K562 (cell line): ENCODE measurements around the gene PLXNB2. TPM values are rescaled to one million over a fixed set of nuclear protein-coding genes. Genes with fewer than 3 reads are reported as not detected.

Experiments
- BRCA1 ChIP-seq, 2 experiments: fragments of 450-650 bp in 1 of 2; sonication (generic) in 1 of 2; formaldehyde crosslinking in 1 of 2; IDR thresholded peaks; 2 replicates each; pipeline versions ENCODE4 v1.5.0 to v1.6.1; 2017 to 2020; ENCODE audit warnings: mild to moderate bottlenecking in 1 of 2, missing genetic modification reagents in 1 of 2
- BRF2 ChIP-seq: IDR thresholded peaks from 3 replicates; pipeline ENCODE4 v1.6.1; 2011; ENCODE audit warnings: borderline replicate concordance, mild to moderate bottlenecking; ENCODE audit not compliant: insufficient read length, insufficient read depth
- CREB5 ChIP-seq: fragments of 250-450 bp; sonication (Bioruptor Pico); IDR thresholded peaks from 2 replicates; pipeline ENCODE4 v1.5.0; 2020; ENCODE audit warnings: mild to moderate bottlenecking
- HNRNPLL ChIP-seq: fragments of 200-400 bp; formaldehyde crosslinking; IDR thresholded peaks from 2 replicates; pipeline ENCODE4 v1.6.1; 2017; ENCODE audit warnings: low read length, low read depth, mild to moderate bottlenecking; ENCODE audit not compliant: poor library complexity, severe bottlenecking
- NFE2 ChIP-seq: IDR thresholded peaks from 2 replicates; pipeline ENCODE4 v1.6.1; 2014; ENCODE audit warnings: antibody characterized with exemption, low read depth
- POLR2AphosphoS2 ChIP-seq: IDR thresholded peaks from 2 replicates; pipeline ENCODE4 v1.6.1; 2012; ENCODE audit warnings: low read length, improper control_type of control experiment
- PTRF ChIP-seq: fragments of 450-650 bp; IDR thresholded peaks from 2 replicates; pipeline ENCODE4 v1.6.1; 2016; ENCODE audit warnings: mild to moderate bottlenecking, missing genetic modification characterization, missing compliant biosample characterization
- SMARCA5 ChIP-seq: fragments of 450-650 bp; IDR thresholded peaks from 2 replicates; pipeline ENCODE4 v1.6.1; 2016
- TRIM28 ChIP-seq: fragments of 450-650 bp; IDR thresholded peaks from 2 replicates; pipeline ENCODE4 v1.6.1; 2017
- ZNF280B ChIP-seq: fragments of 250-450 bp; sonication (Bioruptor Pico); IDR thresholded peaks from 2 replicates; pipeline ENCODE4 v1.5.1; 2021; ENCODE audit warnings: mild to moderate bottlenecking
- ZNF354B ChIP-seq: fragments of 250-450 bp; sonication (Bioruptor Pico); IDR thresholded peaks from 2 replicates; pipeline ENCODE4 v1.4.0; 2020
- ZNF707 ChIP-seq: fragments of 250-450 bp; sonication (Bioruptor Pico); conservative IDR thresholded peaks from 2 replicates; pipeline ENCODE4 v1.8.0; 2022; ENCODE audit warnings: inconsistent platforms, mild to moderate bottlenecking, moderate library complexity
- polyA plus RNA-seq, 8 experiments: library from polyadenylated mRNA; depleted of rRNA in 4 of 8; stranded (reverse) in 5 of 8; unstranded in 3 of 8; fragments of >200 nt; fragmentation: Nextera tagmentation in 2 of 8; fragmentation: Illumina TruSeq in 1 of 8; extraction: Ambion mirVana in 2 of 8; extraction: Trizol in 1 of 8; gene quantifications; 2 replicates each; pipeline versions ENCODE4 v1.2.1 to v1.2.3, GENCODE V29; 2011 to 2014; ENCODE audit warnings: inconsistent platforms in 1 of 8, missing spikeins in 1 of 8
- total RNA-seq, 7 experiments: library from RNA; depleted of rRNA in 6 of 7; stranded (reverse); fragments of >200 nt in 6 of 7; fragmentation: Illumina TruSeq in 2 of 7; extraction: Trizol in 2 of 7; gene quantifications; 2 replicates each; pipeline versions ENCODE4 v1.2.1 to v1.2.3, GENCODE V29; 2011 to 2021; ENCODE audit warnings: low replicate concordance in 1 of 7
- TF ChIP-seq, protein P1 (sequence below): fragments of 200-600 bp; sonication (generic); IDR thresholded peaks from one replicate; pipeline ENCODE4 v1.6.1; 2012; ENCODE audit warnings: mild to moderate bottlenecking, low read depth, low read length, inconsistent platforms

The PLXNB2 gene
- total and polyA plus RNA-seq, 9 of the 15 experiments (the other 6 are each of a cell fraction or from before 2014, with no cell fraction given), result 0.15 to 45.1 (median 13.6) TPM

DNA sequence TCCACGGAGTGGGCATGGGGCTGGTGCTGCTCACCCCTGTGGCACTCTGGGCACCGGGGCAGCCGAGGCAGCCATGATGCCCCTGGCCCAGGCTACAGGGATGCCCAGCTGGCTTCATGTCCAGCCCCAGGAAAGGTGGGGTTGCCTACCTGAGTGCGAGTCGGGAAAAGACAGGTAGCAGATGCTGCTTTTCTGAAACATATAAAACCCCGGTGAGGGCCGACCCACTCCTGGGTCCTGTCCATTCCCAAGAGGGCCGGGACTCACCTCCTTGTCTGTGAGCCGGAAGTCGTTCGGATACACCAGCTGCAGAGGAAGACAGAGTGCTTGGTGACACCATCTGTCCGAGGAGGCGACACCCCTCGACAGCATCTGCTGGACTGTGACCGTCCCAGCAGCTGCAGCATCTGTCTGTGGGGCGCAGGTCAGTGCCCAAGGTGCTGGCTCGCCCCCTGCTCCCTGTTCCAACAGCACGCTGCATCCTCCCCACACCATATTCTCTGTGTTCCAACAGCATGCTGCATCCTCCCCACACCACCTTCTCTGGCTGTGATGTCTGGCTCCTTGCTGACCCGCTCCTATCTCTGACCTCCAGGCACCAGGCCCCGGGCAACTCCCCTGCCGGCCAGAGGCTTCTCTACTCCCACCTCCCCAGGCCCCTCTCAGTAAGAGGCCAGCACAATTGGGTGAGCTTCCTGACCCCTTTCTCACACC, 11.4 kb upstream of the PLXNB2 start (continued):
- TF ChIP-seq HNRNPLL (no peak), ZNF354B (CRISPR knock-in tag) (no peak), PTRF (tag) (no peak), ZNF280B (CRISPR knock-in tag) (no peak), SMARCA5 (no peak), BRCA1 (IDR thresholded peaks at IDR 0.05) (no peak), BRCA1 (CRISPR knock-in tag; IDR thresholded peaks at IDR 0.05) (no peak), ZNF707 (CRISPR knock-in tag) (no peak), POLR2AphosphoS2 (no peak), BRF2 (no peak), CREB5 (no peak), NFE2 (no peak), TRIM28 (no peak)
- TF ChIP-seq, protein P1, sequence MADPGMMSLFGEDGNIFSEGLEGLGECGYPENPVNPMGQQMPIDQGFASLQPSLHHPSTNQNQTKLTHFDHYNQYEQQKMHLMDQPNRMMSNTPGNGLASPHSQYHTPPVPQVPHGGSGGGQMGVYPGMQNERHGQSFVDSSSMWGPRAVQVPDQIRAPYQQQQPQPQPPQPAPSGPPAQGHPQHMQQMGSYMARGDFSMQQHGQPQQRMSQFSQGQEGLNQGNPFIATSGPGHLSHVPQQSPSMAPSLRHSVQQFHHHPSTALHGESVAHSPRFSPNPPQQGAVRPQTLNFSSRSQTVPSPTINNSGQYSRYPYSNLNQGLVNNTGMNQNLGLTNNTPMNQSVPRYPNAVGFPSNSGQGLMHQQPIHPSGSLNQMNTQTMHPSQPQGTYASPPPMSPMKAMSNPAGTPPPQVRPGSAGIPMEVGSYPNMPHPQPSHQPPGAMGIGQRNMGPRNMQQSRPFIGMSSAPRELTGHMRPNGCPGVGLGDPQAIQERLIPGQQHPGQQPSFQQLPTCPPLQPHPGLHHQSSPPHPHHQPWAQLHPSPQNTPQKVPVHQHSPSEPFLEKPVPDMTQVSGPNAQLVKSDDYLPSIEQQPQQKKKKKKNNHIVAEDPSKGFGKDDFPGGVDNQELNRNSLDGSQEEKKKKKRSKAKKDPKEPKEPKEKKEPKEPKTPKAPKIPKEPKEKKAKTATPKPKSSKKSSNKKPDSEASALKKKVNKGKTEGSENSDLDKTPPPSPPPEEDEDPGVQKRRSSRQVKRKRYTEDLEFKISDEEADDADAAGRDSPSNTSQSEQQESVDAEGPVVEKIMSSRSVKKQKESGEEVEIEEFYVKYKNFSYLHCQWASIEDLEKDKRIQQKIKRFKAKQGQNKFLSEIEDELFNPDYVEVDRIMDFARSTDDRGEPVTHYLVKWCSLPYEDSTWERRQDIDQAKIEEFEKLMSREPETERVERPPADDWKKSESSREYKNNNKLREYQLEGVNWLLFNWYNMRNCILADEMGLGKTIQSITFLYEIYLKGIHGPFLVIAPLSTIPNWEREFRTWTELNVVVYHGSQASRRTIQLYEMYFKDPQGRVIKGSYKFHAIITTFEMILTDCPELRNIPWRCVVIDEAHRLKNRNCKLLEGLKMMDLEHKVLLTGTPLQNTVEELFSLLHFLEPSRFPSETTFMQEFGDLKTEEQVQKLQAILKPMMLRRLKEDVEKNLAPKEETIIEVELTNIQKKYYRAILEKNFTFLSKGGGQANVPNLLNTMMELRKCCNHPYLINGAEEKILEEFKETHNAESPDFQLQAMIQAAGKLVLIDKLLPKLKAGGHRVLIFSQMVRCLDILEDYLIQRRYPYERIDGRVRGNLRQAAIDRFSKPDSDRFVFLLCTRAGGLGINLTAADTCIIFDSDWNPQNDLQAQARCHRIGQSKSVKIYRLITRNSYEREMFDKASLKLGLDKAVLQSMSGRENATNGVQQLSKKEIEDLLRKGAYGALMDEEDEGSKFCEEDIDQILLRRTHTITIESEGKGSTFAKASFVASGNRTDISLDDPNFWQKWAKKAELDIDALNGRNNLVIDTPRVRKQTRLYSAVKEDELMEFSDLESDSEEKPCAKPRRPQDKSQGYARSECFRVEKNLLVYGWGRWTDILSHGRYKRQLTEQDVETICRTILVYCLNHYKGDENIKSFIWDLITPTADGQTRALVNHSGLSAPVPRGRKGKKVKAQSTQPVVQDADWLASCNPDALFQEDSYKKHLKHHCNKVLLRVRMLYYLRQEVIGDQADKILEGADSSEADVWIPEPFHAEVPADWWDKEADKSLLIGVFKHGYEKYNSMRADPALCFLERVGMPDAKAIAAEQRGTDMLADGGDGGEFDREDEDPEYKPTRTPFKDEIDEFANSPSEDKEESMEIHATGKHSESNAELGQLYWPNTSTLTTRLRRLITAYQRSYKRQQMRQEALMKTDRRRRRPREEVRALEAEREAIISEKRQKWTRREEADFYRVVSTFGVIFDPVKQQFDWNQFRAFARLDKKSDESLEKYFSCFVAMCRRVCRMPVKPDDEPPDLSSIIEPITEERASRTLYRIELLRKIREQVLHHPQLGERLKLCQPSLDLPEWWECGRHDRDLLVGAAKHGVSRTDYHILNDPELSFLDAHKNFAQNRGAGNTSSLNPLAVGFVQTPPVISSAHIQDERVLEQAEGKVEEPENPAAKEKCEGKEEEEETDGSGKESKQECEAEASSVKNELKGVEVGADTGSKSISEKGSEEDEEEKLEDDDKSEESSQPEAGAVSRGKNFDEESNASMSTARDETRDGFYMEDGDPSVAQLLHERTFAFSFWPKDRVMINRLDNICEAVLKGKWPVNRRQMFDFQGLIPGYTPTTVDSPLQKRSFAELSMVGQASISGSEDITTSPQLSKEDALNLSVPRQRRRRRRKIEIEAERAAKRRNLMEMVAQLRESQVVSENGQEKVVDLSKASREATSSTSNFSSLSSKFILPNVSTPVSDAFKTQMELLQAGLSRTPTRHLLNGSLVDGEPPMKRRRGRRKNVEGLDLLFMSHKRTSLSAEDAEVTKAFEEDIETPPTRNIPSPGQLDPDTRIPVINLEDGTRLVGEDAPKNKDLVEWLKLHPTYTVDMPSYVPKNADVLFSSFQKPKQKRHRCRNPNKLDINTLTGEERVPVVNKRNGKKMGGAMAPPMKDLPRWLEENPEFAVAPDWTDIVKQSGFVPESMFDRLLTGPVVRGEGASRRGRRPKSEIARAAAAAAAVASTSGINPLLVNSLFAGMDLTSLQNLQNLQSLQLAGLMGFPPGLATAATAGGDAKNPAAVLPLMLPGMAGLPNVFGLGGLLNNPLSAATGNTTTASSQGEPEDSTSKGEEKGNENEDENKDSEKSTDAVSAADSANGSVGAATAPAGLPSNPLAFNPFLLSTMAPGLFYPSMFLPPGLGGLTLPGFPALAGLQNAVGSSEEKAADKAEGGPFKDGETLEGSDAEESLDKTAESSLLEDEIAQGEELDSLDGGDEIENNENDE, result no peak
